Measurements from ENCODE around the gene GSTM1.

Gene GSTM1

GRCh38 chr1:109649491-109649914, 38.1 kb upstream of the GSTM1 start:
- Histone ChIP-seq H2AFZ (ENCODE audit: low read depth, low read length, severe bottlenecking) (no peak overlapping the region), H3K9me2 (replicated peaks; ENCODE audit: insufficient read depth, low read length) (no peaks in the 10 kb centered on the region), H3K36me3 (ENCODE audit: low read length) (no peaks in the 10 kb centered on the region), H3K27ac (ENCODE audit: low read depth, low read length) (no peak overlapping the region), H3K9me3 (ENCODE audit: insufficient read depth, low read length) (no peaks in the 10 kb centered on the region), H3K9ac (ENCODE audit: low read length) (no peak overlapping the region), H3F3A (ENCODE audit: insufficient read depth) (no peaks in the 10 kb centered on the region), H3K27me3 (ENCODE audit: low read length) (no peaks in the 10 kb centered on the region), H3K4me3 (ENCODE audit: insufficient read depth, low read length, poor library complexity, severe bottlenecking) (no peak overlapping the region), H3K79me2 (ENCODE audit: insufficient read depth, low read length) (no peaks in the 10 kb centered on the region), H3K4me2 (ENCODE audit: low read depth, low read length, poor library complexity, severe bottlenecking) (peak overlapping the region; percentile 39), H4K20me1 (ENCODE audit: low read depth, low read length) (no peaks in the 10 kb centered on the region)
- TF ChIP-seq CTCF (IDR thresholded peaks at IDR 0.05; ENCODE audit: insufficient read depth, low read length, poor library complexity, severe bottlenecking) (peak; percentile 55), EZH2phosphoT487 (conservative IDR thresholded peaks at IDR 0.05; ENCODE audit: low read length) (no peak)

DNA sequence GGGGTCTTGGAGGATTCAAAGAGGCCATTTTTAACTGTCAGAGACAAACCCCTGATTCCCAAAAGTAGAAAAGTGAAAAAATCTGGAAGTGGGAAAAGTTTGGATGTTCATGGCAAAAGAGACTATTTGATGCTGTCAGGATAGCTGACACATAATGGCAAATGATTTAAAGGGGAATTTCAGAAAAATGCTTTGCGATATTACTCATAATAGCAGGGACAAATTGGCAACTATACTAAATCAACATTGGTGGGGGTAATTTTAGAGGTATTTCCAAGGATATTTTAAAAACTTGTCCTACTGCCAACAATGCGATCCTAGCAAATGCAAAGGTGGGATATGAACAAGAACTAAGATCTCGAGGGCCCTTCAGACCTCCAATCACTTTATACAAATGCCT, 37.0 kb upstream of the GSTM1 start:
- no peak overlapping the region for H3K4me3 ChIP-seq (ENCODE audit: insufficient read depth, low read length, poor library complexity, severe bottlenecking)
- H3K27me3 ChIP-seq (ENCODE audit: low read length), result no peaks in the 10 kb centered on the region
- H3K4me2 ChIP-seq (ENCODE audit: low read depth, low read length, poor library complexity, severe bottlenecking), result no peak overlapping the region
- H3K9ac ChIP-seq (ENCODE audit: low read length), result no peak overlapping the region
- no peak overlapping the region for H2AFZ ChIP-seq (ENCODE audit: low read depth, low read length, severe bottlenecking)
- H4K20me1 ChIP-seq (ENCODE audit: low read depth, low read length), result no peaks in the 10 kb centered on the region
- H3K79me2 ChIP-seq (ENCODE audit: insufficient read depth, low read length), result no peaks in the 10 kb centered on the region
- no peaks in the 10 kb centered on the region for H3K9me2 ChIP-seq (replicated peaks; ENCODE audit: insufficient read depth, low read length)
- H3K27ac ChIP-seq (ENCODE audit: low read depth, low read length), result no peak overlapping the region
- no peaks in the 10 kb centered on the region for H3F3A ChIP-seq (ENCODE audit: insufficient read depth)
- no peaks in the 10 kb centered on the region for H3K9me3 ChIP-seq (ENCODE audit: insufficient read depth, low read length)
- no peaks in the 10 kb centered on the region for H3K36me3 ChIP-seq (ENCODE audit: low read length)
- TF ChIP-seq EZH2phosphoT487 (conservative IDR thresholded peaks at IDR 0.05; ENCODE audit: low read length) (no peak), CTCF (IDR thresholded peaks at IDR 0.05; ENCODE audit: insufficient read depth, low read length, poor library complexity, severe bottlenecking) (no peak)

- Histone ChIP-seq H3K9ac (ENCODE audit: low read length) (no peak overlapping the region), H3K9me3 (ENCODE audit: insufficient read depth, low read length) (no peaks in the 10 kb centered on the region), H3K36me3 (ENCODE audit: low read length) (no peaks in the 10 kb centered on the region), H3K4me3 (ENCODE audit: insufficient read depth, low read length, poor library complexity, severe bottlenecking) (no peak overlapping the region), H3K27me3 (ENCODE audit: low read length) (no peaks in the 10 kb centered on the region), H3F3A (ENCODE audit: insufficient read depth) (no peaks in the 10 kb centered on the region), H3K9me2 (replicated peaks; ENCODE audit: insufficient read depth, low read length) (no peaks in the 10 kb centered on the region), H4K20me1 (ENCODE audit: low read depth, low read length) (no peaks in the 10 kb centered on the region), H3K4me2 (ENCODE audit: low read depth, low read length, poor library complexity, severe bottlenecking) (no peak overlapping the region), H2AFZ (ENCODE audit: low read depth, low read length, severe bottlenecking) (no peak overlapping the region), H3K27ac (ENCODE audit: low read depth, low read length) (no peak overlapping the region), H3K79me2 (ENCODE audit: insufficient read depth, low read length) (no peaks in the 10 kb centered on the region)
- TF ChIP-seq CTCF (IDR thresholded peaks at IDR 0.05; ENCODE audit: insufficient read depth, low read length, poor library complexity, severe bottlenecking) (no peak), EZH2phosphoT487 (conservative IDR thresholded peaks at IDR 0.05; ENCODE audit: low read length) (no peak)
Observed at GRCh38 chr1:109652402-109652801, 35.2 kb upstream of the GSTM1 start.

Data from SU-DHL-6 (cell line).